ENCODE measurements around the gene GALNT11.
A peak's percentile ranks its signal among the peaks of the same experiment; 100 is the strongest.
"Not testable (repeated sequence)": the region's sequence is repeated elsewhere in the genome, so short reads cannot be mapped to it uniquely, and the experiment has no call there.

GALNT11 gene

GRCh38 chr7:152025077-152025936, at the start of gene GALNT11:
GALNT11 (plus strand) TSS chr7:152025674; CDS start chr7:152094228, 68,554 bp downstream.
- peak; percentile 68 for DNase-seq (ENCODE audit: low spot score)

GRCh38 chr7:151978616-151979015, 46.9 kb upstream of the GALNT11 start:
- DNase-seq (ENCODE audit: low spot score), result no peak

- no peak for DNase-seq (ENCODE audit: low spot score)
Observed at GRCh38 chr7:151981223-151981622, 44.3 kb upstream of the GALNT11 start.

GRCh38 chr7:151982806-151983205, 42.7 kb upstream of the GALNT11 start:
- no peak for DNase-seq (ENCODE audit: low spot score)

- no peak for DNase-seq (ENCODE audit: low spot score)
Observed at GRCh38 chr7:151984612-151985011, 40.9 kb upstream of the GALNT11 start.

GRCh38 chr7:151987748-151988529, 37.5 kb upstream of the GALNT11 start:
- no peak for DNase-seq (ENCODE audit: low spot score)

- peak; percentile 39 for DNase-seq (ENCODE audit: low spot score)
Observed at GRCh38 chr7:151992375-151992774, 33.1 kb upstream of the GALNT11 start.

GRCh38 chr7:151993977-151994676, 31.3 kb upstream of the GALNT11 start:
- no peak for DNase-seq (ENCODE audit: low spot score)

- no peak for DNase-seq (ENCODE audit: low spot score)
Observed at GRCh38 chr7:151999424-152000090, 25.9 kb upstream of the GALNT11 start.

GRCh38 chr7:152000191-152000590, 25.3 kb upstream of the GALNT11 start:
- no peak for DNase-seq (ENCODE audit: low spot score)

GRCh38 chr7:152006336-152006735, 19.1 kb upstream of the GALNT11 start:
- DNase-seq (ENCODE audit: low spot score), result no peak

GRCh38 chr7:152011860-152012259, 13.6 kb upstream of the GALNT11 start:
- no peak for DNase-seq (ENCODE audit: low spot score)

GRCh38 chr7:152013230-152013629, 12.2 kb upstream of the GALNT11 start:
- no peak for DNase-seq (ENCODE audit: low spot score)

- DNase-seq (ENCODE audit: low spot score), result no peak
Observed at GRCh38 chr7:152013974-152014373, 11.5 kb upstream of the GALNT11 start.

- DNase-seq (ENCODE audit: low spot score), result no peak
Observed at GRCh38 chr7:152014722-152015121, 10.8 kb upstream of the GALNT11 start.

GRCh38 chr7:152015600-152015999, 9.9 kb upstream of the GALNT11 start:
- DNase-seq (ENCODE audit: low spot score), result no peak

- DNase-seq (ENCODE audit: low spot score), result no peak
Observed at GRCh38 chr7:152016947-152017346, 8.5 kb upstream of the GALNT11 start.

- DNase-seq (ENCODE audit: low spot score), result not testable (repeated sequence)
Observed at GRCh38 chr7:152017683-152018082, 7.8 kb upstream of the GALNT11 start.

GRCh38 chr7:152021740-152022139, 3.7 kb upstream of the GALNT11 start:
- DNase-seq (ENCODE audit: low spot score), result not testable (repeated sequence)

- peak; percentile 15 for DNase-seq (ENCODE audit: low spot score)
Observed at GRCh38 chr7:152025937-152026890, 740 bp downstream of the GALNT11 start.
